Neural cell (in vitro differentiated cells): Measurements from ENCODE around the gene TEX30. TPM values are rescaled to one million over a fixed set of nuclear protein-coding genes. Genes with fewer than 3 reads are reported as not detected.

Experiments used
- H2AFZ ChIP-seq: fragments of 200-600, 300-800 bp; sonication (generic), shearing (Covaris generic); 2 replicates; pipeline ENCODE4 v1.6.0; 2014; ENCODE audit warnings: low read depth, mild to moderate bottlenecking, antibody characterized with exemption, low read length, moderate library complexity
- H3F3A ChIP-seq: fragments of 200-600 bp; shearing (Covaris generic); 2 replicates; pipeline ENCODE4 v1.6.1; 2016; ENCODE audit warnings: mild to moderate bottlenecking, moderate library complexity, mixed read lengths, antibody characterized with exemption, low read length; ENCODE audit not compliant: insufficient read depth, poor library complexity, severe bottlenecking
- H3K27ac ChIP-seq: fragments of 200-600, 300-800 bp; sonication (generic), shearing (Covaris generic); 2 replicates; pipeline ENCODE4 v1.5.1; 2014; ENCODE audit warnings: mild to moderate bottlenecking, low read length, moderate library complexity
- H3K27me3 ChIP-seq: fragments of 300-800, 200-600 bp; sonication (generic), shearing (Covaris generic); 2 replicates; pipeline ENCODE4 v1.6.0; 2014; ENCODE audit warnings: mild to moderate bottlenecking, low read depth, low read length, moderate library complexity; ENCODE audit not compliant: insufficient read depth
- H3K36me3 ChIP-seq: fragments of 300-800, 200-600 bp; sonication (generic), shearing (Covaris generic); 2 replicates; pipeline ENCODE4 v1.5.1; 2014; ENCODE audit warnings: mild to moderate bottlenecking, antibody characterized with exemption, low read length, moderate library complexity; ENCODE audit not compliant: insufficient read depth
- H3K4me2 ChIP-seq: fragments of 300-800, 200-600 bp; sonication (generic), shearing (Covaris generic); 2 replicates; pipeline ENCODE4 v1.6.0; 2014; ENCODE audit warnings: mild to moderate bottlenecking, low read length
- H3K4me3 ChIP-seq: fragments of 300-800, 200-600 bp; sonication (generic), shearing (Covaris generic); 2 replicates; pipeline ENCODE4 v1.5.1; 2014; ENCODE audit warnings: mild to moderate bottlenecking, low read length, moderate library complexity
- H3K79me2 ChIP-seq: fragments of 200-600 bp; shearing (Covaris generic); replicated peaks from 2 replicates; pipeline ENCODE4 v1.6.0; 2014; ENCODE audit warnings: mild to moderate bottlenecking, low read length, moderate library complexity; ENCODE audit not compliant: insufficient read depth
- H3K9ac ChIP-seq: fragments of 300-800, 200-600 bp; sonication (generic), shearing (Covaris generic); 2 replicates; pipeline ENCODE4 v1.6.1; 2016; ENCODE audit warnings: mild to moderate bottlenecking, low read length, mixed read lengths
- H3K9me2 ChIP-seq: fragments of 200-600 bp; shearing (Covaris generic); 2 replicates; pipeline ENCODE4 v1.6.1; 2016; ENCODE audit warnings: mild to moderate bottlenecking, low read length, mixed read lengths; ENCODE audit not compliant: insufficient read depth
- H3K9me3 ChIP-seq: fragments of 200-600, 300-800 bp; sonication (generic), shearing (Covaris generic); 2 replicates; pipeline ENCODE4 v1.6.1; 2016; ENCODE audit warnings: mild to moderate bottlenecking, mixed run types, low read length, moderate library complexity, mixed read lengths
- H4K20me1 ChIP-seq: fragments of 200-600 bp; shearing (Covaris generic); 2 replicates; pipeline ENCODE4 v1.6.1; 2016; ENCODE audit warnings: mild to moderate bottlenecking, mixed run types; ENCODE audit not compliant: insufficient read depth
- EP300 ChIP-seq: fragments of 450-650 bp; conservative IDR thresholded peaks from 2 replicates; pipeline ENCODE4 v1.6.1; 2014; ENCODE audit warnings: antibody characterized with exemption, mild to moderate bottlenecking, moderate library complexity; ENCODE audit not compliant: poor library complexity, severe bottlenecking
- EZH2 ChIP-seq: fragments of 200-600, 300-800 bp; shearing (Covaris generic), sonication (generic); IDR thresholded peaks from 2 replicates; pipeline ENCODE4 v1.6.1; 2014; ENCODE audit warnings: antibody characterized with exemption, low read length, borderline replicate concordance, mild to moderate bottlenecking; ENCODE audit not compliant: insufficient read depth, poor library complexity, severe bottlenecking
- MXI1 ChIP-seq: fragments of 450-650 bp; conservative IDR thresholded peaks from 2 replicates; pipeline ENCODE4 v1.6.1; 2014; ENCODE audit warnings: antibody characterized with exemption, mild to moderate bottlenecking; ENCODE audit not compliant: poor library complexity, severe bottlenecking
- POLR2AphosphoS5 ChIP-seq: IDR thresholded peaks from 2 replicates; pipeline ENCODE4 v1.6.1; 2012
- RAD21 ChIP-seq: fragments of 450-650 bp; conservative IDR thresholded peaks from 2 replicates; pipeline ENCODE4 v1.6.1; 2014; ENCODE audit warnings: antibody characterized with exemption, mild to moderate bottlenecking, moderate library complexity
- SMC3 ChIP-seq: fragments of 450-650 bp; conservative IDR thresholded peaks from 2 replicates; pipeline ENCODE4 v1.6.1; 2014; ENCODE audit warnings: antibody characterized with exemption, mild to moderate bottlenecking, moderate library complexity; ENCODE audit not compliant: poor library complexity
- TAF1 ChIP-seq: IDR thresholded peaks from 2 replicates; pipeline ENCODE4 v1.6.1; 2012; ENCODE audit warnings: low read depth
- polyA plus RNA-seq: library from polyadenylated mRNA; depleted of rRNA; stranded (reverse); fragments of >200 nt; gene quantifications from 2 replicates; pipeline ENCODE4 v1.2.3, GENCODE V29; 2014
- TF ChIP-seq, protein P1 (sequence below): IDR thresholded peaks from 2 replicates; pipeline ENCODE4 v1.6.1; 2012; ENCODE audit warnings: borderline replicate concordance
- TF ChIP-seq, protein P2 (sequence below): fragments of 450-650 bp; IDR thresholded peaks from 2 replicates; pipeline ENCODE4 v1.5.1; 2014; ENCODE audit warnings: antibody characterized with exemption, mild to moderate bottlenecking, moderate library complexity; ENCODE audit not compliant: poor library complexity, severe bottlenecking

The TEX30 gene
- polyA plus RNA-seq, 1 donor from 2014 or later: 29.9 TPM

DNA sequence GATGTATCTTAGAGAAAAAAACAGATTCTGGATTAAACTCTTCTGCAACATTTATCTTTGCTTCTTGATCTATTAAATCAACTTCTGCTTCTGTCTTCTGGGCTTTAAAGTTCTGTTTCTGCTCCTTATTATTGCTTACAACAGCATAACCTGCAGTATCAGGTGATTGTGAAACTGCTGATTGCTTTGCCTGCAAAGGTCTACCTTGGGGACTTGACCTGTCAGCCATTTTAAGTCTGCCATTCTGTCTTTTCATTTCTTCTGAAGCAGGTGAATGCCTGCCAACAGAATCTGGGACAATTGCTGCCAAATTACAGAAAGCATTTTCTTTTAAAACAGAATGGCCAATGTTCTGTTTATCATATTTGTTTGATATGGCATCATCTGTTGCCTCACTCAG is 31.1 kb downstream of the TEX30 start:
- Histone ChIP-seq H3K9ac (no peak overlapping the region), H3K4me2 (no peak overlapping the region), H3K4me3 (no peak overlapping the region), H3K27ac (no peak overlapping the region), H3K36me3 (no peaks in the 10 kb centered on the region), H3K27me3 (no peaks in the 10 kb centered on the region), H4K20me1 (no peaks in the 10 kb centered on the region), H3K9me3 (no peaks in the 10 kb centered on the region), H3K79me2 (no peaks in the 10 kb centered on the region), H3K9me2 (no peaks in the 10 kb centered on the region), H2AFZ (no peak overlapping the region), H3F3A (no peaks in the 10 kb centered on the region)
- TF ChIP-seq RAD21 (no peak), TAF1 (no peak), POLR2AphosphoS5 (no peak), MXI1 (no peak), SMC3 (no peak), EP300 (no peak), EZH2 (no peak)
- TF ChIP-seq, protein P1, sequence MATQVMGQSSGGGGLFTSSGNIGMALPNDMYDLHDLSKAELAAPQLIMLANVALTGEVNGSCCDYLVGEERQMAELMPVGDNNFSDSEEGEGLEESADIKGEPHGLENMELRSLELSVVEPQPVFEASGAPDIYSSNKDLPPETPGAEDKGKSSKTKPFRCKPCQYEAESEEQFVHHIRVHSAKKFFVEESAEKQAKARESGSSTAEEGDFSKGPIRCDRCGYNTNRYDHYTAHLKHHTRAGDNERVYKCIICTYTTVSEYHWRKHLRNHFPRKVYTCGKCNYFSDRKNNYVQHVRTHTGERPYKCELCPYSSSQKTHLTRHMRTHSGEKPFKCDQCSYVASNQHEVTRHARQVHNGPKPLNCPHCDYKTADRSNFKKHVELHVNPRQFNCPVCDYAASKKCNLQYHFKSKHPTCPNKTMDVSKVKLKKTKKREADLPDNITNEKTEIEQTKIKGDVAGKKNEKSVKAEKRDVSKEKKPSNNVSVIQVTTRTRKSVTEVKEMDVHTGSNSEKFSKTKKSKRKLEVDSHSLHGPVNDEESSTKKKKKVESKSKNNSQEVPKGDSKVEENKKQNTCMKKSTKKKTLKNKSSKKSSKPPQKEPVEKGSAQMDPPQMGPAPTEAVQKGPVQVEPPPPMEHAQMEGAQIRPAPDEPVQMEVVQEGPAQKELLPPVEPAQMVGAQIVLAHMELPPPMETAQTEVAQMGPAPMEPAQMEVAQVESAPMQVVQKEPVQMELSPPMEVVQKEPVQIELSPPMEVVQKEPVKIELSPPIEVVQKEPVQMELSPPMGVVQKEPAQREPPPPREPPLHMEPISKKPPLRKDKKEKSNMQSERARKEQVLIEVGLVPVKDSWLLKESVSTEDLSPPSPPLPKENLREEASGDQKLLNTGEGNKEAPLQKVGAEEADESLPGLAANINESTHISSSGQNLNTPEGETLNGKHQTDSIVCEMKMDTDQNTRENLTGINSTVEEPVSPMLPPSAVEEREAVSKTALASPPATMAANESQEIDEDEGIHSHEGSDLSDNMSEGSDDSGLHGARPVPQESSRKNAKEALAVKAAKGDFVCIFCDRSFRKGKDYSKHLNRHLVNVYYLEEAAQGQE: no peak
- TF ChIP-seq, protein P2, sequence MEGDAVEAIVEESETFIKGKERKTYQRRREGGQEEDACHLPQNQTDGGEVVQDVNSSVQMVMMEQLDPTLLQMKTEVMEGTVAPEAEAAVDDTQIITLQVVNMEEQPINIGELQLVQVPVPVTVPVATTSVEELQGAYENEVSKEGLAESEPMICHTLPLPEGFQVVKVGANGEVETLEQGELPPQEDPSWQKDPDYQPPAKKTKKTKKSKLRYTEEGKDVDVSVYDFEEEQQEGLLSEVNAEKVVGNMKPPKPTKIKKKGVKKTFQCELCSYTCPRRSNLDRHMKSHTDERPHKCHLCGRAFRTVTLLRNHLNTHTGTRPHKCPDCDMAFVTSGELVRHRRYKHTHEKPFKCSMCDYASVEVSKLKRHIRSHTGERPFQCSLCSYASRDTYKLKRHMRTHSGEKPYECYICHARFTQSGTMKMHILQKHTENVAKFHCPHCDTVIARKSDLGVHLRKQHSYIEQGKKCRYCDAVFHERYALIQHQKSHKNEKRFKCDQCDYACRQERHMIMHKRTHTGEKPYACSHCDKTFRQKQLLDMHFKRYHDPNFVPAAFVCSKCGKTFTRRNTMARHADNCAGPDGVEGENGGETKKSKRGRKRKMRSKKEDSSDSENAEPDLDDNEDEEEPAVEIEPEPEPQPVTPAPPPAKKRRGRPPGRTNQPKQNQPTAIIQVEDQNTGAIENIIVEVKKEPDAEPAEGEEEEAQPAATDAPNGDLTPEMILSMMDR: no peak

DNA sequence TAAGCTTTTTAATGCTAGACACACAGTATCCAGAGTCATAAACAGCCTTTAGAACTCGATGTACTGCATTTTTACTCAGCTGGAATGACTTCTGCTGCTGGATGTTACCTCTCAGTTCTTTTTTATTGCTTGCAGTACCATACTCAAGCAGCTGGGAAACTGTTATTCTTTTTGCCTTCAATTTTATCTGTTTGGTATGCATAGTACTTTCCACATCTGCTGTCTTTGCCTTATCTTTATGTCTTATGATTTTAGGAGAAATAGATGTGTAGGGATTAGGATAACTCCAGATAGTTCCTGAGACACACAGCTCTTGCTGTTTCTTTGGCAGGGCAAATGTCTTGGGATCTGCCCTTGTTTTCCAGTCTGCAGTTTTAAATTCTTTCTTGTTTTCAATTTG is 31.5 kb downstream of the TEX30 start:
- H3K79me2 ChIP-seq: no peaks in the 10 kb centered on the region
- no peak overlapping the region for H3K4me2 ChIP-seq
- H3K9me2 ChIP-seq: no peaks in the 10 kb centered on the region
- no peaks in the 10 kb centered on the region for H4K20me1 ChIP-seq
- no peaks in the 10 kb centered on the region for H3K27me3 ChIP-seq
- no peak overlapping the region for H3K9ac ChIP-seq
- no peaks in the 10 kb centered on the region for H3F3A ChIP-seq
- H3K9me3 ChIP-seq: no peaks in the 10 kb centered on the region
- no peaks in the 10 kb centered on the region for H3K36me3 ChIP-seq
- H2AFZ ChIP-seq: no peak overlapping the region
- no peak overlapping the region for H3K4me3 ChIP-seq
- TF ChIP-seq POLR2AphosphoS5: no peak
- no peak for TF ChIP-seq SMC3
- no peak overlapping the region for H3K27ac ChIP-seq
